ENCODE data around the gene RECQL.

DNA sequence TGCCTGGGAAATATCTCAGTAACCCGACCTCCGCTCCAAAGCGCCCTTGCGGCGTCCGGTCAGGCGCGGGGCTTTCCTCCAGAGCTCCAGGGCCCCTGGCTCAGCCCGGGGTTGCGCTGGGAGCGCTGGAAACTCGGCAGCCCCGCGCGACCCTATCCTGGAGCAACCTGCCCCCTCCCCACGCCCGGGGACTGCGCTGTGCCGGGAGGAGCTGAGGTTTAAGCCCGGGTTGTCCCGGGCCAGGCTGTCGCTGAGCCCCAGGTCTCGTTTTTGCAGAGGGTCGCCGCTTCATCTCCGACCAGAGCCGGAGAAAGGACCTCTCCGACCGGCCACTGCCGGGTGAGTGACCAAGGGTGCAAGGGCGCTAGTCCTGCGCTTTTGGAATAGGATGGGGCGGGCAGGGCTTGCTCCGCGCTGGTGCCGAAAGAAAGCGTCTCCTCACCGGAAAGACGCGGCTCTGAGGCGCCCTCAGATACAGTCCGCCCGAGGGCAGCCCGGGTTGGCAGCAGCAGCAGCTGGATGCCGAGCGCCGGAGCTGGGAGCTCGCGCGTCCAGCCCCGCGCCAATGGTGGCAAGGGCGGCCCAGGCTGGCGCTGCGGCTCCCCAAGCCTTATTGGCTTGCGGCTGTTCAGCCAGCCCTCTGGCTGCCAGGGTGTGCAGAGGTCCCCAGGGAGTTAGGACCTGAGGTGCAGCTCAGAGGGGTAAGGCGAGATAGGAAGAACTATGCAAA is 26.2 kb upstream of the RECQL start:
- TF ChIP-seq, protein P1, sequence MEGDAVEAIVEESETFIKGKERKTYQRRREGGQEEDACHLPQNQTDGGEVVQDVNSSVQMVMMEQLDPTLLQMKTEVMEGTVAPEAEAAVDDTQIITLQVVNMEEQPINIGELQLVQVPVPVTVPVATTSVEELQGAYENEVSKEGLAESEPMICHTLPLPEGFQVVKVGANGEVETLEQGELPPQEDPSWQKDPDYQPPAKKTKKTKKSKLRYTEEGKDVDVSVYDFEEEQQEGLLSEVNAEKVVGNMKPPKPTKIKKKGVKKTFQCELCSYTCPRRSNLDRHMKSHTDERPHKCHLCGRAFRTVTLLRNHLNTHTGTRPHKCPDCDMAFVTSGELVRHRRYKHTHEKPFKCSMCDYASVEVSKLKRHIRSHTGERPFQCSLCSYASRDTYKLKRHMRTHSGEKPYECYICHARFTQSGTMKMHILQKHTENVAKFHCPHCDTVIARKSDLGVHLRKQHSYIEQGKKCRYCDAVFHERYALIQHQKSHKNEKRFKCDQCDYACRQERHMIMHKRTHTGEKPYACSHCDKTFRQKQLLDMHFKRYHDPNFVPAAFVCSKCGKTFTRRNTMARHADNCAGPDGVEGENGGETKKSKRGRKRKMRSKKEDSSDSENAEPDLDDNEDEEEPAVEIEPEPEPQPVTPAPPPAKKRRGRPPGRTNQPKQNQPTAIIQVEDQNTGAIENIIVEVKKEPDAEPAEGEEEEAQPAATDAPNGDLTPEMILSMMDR (IDR thresholded peaks at IDR 0.05; ENCODE audit: low read length) = no peak
- TF ChIP-seq EZH2 (IDR thresholded peaks at IDR 0.05; ENCODE audit: borderline replicate concordance, low read length) = no peak
